Stimulated activated naive CD8-positive, alpha-beta T cell treated with anti-CD3 and anti-CD28 coated beads, Interleukin-15, Interleukin-2, amounts not matched to agents 100 ng/mL and 50 ng/mL, for 24 hours (primary cell): ENCODE data around the gene SPRR1B.
"Not testable (repeated sequence)": the region's sequence is repeated elsewhere in the genome, so short reads cannot be mapped to it uniquely, and the experiment has no call there.

Experiments
- H3K27ac Mint-ChIP-seq: one replicate; pipeline ENCODE4 v1.8.0; 2021; ENCODE audit warnings: mild to moderate bottlenecking, mixed read lengths
- H3K27me3 Mint-ChIP-seq: one replicate; pipeline ENCODE4 v1.8.0; 2021; ENCODE audit warnings: mixed read lengths
- H3K36me3 Mint-ChIP-seq: one replicate; pipeline ENCODE4 v1.8.0; 2021; ENCODE audit warnings: low read depth, mixed read lengths
- H3K4me1 Mint-ChIP-seq: one replicate; pipeline ENCODE4 v1.8.0; 2021; ENCODE audit warnings: low read depth, mixed read lengths
- H3K4me3 Mint-ChIP-seq: one replicate; pipeline ENCODE4 v1.8.0; 2021; ENCODE audit warnings: mild to moderate bottlenecking, mixed read lengths
- H3K9me3 Mint-ChIP-seq: one replicate; pipeline ENCODE4 v1.8.0; 2021; ENCODE audit warnings: mixed read lengths

SPRR1B gene

GRCh38 chr1:153030895-153031294, at the start of gene SPRR1B:
Gene SPRR1B (plus strand): TSS chr1:153031203. CDS start chr1:153032346, 1,143 bp downstream.
- Mint-ChIP-seq H3K4me3 (no peak within 1 kb of the TSS), H3K4me1 (no peaks in the 10 kb centered on the region), H3K36me3 (no peaks in the 10 kb centered on the region), H3K9me3 (no peaks in the 10 kb centered on the region), H3K27me3 (peaks cover 30% of the 10 kb centered on the region), H3K27ac (no peak within 1 kb of the TSS)

DNA sequence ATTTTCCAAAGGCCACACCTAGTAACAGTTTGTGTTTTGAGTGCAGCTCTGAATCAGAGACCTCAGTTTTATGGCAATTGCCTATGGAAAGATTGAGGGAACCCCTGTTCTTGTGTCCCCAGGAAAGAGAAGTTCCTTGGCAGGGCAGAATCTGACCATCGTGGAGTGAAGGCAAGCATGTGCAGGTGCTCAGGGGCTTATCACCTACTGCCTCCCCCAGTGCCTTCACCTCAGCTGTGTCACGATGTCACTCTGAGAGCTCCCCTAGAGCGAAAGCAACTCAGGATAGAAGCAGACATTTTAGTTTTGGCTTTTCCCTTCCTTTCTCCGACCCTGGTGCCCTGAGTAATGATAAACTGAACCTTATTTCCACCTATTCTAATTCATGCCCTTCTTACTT, 48.9 kb upstream of the SPRR1B start:
- Mint-ChIP-seq H3K9me3 (peaks cover 5% of the 10 kb centered on the region), H3K4me3 (no peak overlapping the region), H3K4me1 (no peaks in the 10 kb centered on the region), H3K36me3 (no peaks in the 10 kb centered on the region), H3K27me3 (peaks cover 39% of the 10 kb centered on the region), H3K27ac (no peak overlapping the region)

GRCh38 chr1:152983234-152983633, 47.8 kb upstream of the SPRR1B start:
- peaks cover 5% of the 10 kb centered on the region for H3K9me3 Mint-ChIP-seq
- H3K36me3 Mint-ChIP-seq, result no peaks in the 10 kb centered on the region
- no peak overlapping the region for H3K27ac Mint-ChIP-seq
- H3K4me1 Mint-ChIP-seq, result no peaks in the 10 kb centered on the region
- H3K27me3 Mint-ChIP-seq, result peaks cover 42% of the 10 kb centered on the region
- H3K4me3 Mint-ChIP-seq, result no peak overlapping the region

DNA sequence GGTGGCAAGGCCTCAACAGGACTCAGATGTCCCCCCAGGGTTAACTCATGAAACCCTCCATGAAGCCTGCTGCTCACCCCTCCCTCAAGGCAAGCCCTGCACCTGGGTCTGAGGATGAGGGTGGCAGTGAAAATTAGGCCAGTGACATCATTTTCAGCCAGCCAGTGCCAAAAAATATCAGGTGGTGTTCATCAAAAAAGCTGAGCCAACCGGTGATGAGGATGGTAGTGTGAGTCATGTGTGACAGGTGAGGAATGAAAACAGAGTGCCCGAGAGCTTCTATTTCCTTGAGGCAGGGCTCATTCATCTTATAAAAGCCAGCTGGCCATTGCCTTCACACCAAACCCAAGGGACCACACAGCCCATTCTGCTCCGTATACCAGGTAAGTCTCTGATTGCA, 47.3 kb upstream of the SPRR1B start, which contains the start of gene SPRR1A:
TSS of gene SPRR1A (plus strand) at position 339 of the 400 bp plus-strand sequence. CDS start 1,150 bp downstream, outside the sequence.
- H3K4me3 Mint-ChIP-seq, result no peak within 1 kb of the TSS
- peaks cover 5% of the 10 kb centered on the region for H3K9me3 Mint-ChIP-seq
- H3K36me3 Mint-ChIP-seq, result no peaks in the 10 kb centered on the region
- H3K4me1 Mint-ChIP-seq, result no peaks in the 10 kb centered on the region
- H3K27me3 Mint-ChIP-seq, result peaks cover 42% of the 10 kb centered on the region
- no peak within 1 kb of the TSS for H3K27ac Mint-ChIP-seq

- Mint-ChIP-seq H3K4me1 (no peaks in the 10 kb centered on the region), H3K4me3 (no peak overlapping the region), H3K9me3 (peaks cover 5% of the 10 kb centered on the region), H3K36me3 (no peaks in the 10 kb centered on the region), H3K27ac (no peak overlapping the region), H3K27me3 (peaks cover 37% of the 10 kb centered on the region)
These were observed 44.4 kb upstream of the SPRR1B start for GRCh38 chr1:152986578-152986977.

- Mint-ChIP-seq H3K4me3 (no peak overlapping the region), H3K27ac (no peak overlapping the region), H3K9me3 (no peaks in the 10 kb centered on the region), H3K4me1 (no peaks in the 10 kb centered on the region), H3K27me3 (peaks cover 30% of the 10 kb centered on the region), H3K36me3 (no peaks in the 10 kb centered on the region)
These were observed 37.8 kb upstream of the SPRR1B start for GRCh38 chr1:152993186-152993585.

GRCh38 chr1:152995842-152996241, 35.2 kb upstream of the SPRR1B start:
- H3K36me3 Mint-ChIP-seq, result no peaks in the 10 kb centered on the region
- no peak overlapping the region for H3K27ac Mint-ChIP-seq
- H3K4me3 Mint-ChIP-seq, result no peak overlapping the region
- H3K4me1 Mint-ChIP-seq, result no peaks in the 10 kb centered on the region
- H3K9me3 Mint-ChIP-seq, result no peaks in the 10 kb centered on the region
- H3K27me3 Mint-ChIP-seq, result peaks cover 35% of the 10 kb centered on the region

DNA sequence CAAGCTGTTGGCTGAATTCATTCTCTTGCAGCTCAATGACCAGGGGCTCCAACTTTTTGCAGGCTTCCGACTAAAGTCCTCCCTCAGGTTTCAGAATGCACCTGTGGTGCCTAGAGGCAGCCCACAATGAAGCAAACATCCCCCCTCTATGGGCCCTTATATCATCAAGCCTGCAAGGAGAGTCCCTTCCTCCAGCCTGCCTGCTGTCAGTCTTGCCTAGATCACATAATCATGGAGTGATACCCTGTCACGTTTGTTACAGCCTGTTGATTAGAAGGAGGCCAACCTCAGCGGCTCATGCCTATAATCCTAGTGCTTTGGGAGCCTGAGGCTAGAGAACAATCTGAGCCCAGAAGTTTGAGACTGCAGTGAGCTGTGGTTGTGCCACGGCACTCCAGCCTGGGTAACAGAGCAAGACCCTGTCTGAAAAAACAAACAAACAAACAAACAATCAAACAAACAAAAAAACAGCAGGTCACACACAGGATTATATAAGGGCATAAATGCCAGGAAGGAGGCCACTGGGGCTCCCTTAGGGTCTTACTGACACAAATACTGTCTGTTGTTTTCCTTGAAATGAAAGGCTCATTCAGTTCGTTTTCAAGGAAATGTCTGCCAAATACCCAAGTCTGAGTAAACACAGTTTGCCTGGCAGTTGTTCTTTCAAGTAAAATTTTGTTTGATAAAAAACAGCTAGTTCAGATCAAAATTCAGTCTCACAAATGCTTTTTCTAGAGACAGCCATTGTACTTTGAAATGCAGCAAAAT, 34.2 kb upstream of the SPRR1B start:
- Mint-ChIP-seq H3K36me3 (no peaks in the 10 kb centered on the region), H3K9me3 (no peaks in the 10 kb centered on the region), H3K4me1 (no peaks in the 10 kb centered on the region), H3K27me3 (peaks cover 37% of the 10 kb centered on the region), H3K4me3 (no peak overlapping the region), H3K27ac (no peak overlapping the region)

GRCh38 chr1:152997901-152998300, 33.1 kb upstream of the SPRR1B start:
- no peaks in the 10 kb centered on the region for H3K9me3 Mint-ChIP-seq
- H3K36me3 Mint-ChIP-seq, result no peaks in the 10 kb centered on the region
- H3K4me3 Mint-ChIP-seq, result no peak overlapping the region
- peaks cover 35% of the 10 kb centered on the region for H3K27me3 Mint-ChIP-seq
- H3K4me1 Mint-ChIP-seq, result no peaks in the 10 kb centered on the region
- no peak overlapping the region for H3K27ac Mint-ChIP-seq

- no peaks in the 10 kb centered on the region for H3K36me3 Mint-ChIP-seq
These were observed 32.5 kb upstream of the SPRR1B start for GRCh38 chr1:152998476-152998875.

DNA sequence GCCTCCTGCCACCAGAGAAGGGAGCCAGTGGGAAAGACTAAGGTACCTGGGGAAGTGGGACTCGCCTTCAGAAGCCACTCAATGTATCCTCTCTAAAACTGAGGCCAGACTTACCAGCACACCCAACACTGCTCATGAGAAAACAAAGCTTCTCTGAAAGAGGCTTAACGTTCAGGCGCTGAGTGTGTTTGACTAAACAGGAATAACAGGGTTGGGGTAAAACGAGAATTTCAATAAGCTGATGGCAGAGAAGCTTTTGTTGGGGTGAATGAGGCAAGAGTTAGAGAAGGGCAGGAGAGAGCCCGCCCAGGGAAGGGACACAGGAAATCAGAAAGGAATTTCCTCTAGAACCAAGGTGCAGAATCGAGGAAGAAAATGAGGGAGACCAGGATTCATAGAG, 31.2 kb upstream of the SPRR1B start:
- Mint-ChIP-seq H3K27me3 (peaks cover 33% of the 10 kb centered on the region), H3K4me1 (no peaks in the 10 kb centered on the region), H3K27ac (no peak overlapping the region), H3K36me3 (no peaks in the 10 kb centered on the region), H3K4me3 (no peak overlapping the region), H3K9me3 (no peaks in the 10 kb centered on the region)

More at GRCh38 chr1:152998476-152998875, 32.5 kb upstream of the SPRR1B start:
- Mint-ChIP-seq H3K4me3 (no peak overlapping the region), H3K4me1 (no peaks in the 10 kb centered on the region), H3K27me3 (peaks cover 33% of the 10 kb centered on the region), H3K9me3 (no peaks in the 10 kb centered on the region), H3K27ac (no peak overlapping the region)

DNA sequence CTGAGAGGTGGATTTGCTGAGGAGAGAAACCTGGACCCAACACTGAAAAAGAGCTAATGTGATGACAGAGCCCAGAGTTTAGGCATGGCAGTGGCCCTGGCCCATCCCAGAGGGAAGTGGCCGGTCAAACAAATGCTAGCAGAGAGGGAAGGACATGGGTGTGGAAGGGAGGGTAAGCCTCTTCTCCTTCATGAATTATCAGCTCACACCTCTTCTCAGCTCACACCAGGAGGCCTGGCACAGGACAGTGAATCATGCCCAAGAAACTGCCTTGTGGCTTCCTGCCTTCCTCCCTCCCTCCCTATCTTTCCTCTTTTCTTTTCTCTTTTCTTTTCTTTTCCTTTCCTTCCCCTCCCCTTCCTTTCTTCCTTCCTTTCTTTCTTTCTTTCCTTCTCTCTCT, 30.7 kb upstream of the SPRR1B start:
- H3K27ac Mint-ChIP-seq, result no peak overlapping the region

DNA sequence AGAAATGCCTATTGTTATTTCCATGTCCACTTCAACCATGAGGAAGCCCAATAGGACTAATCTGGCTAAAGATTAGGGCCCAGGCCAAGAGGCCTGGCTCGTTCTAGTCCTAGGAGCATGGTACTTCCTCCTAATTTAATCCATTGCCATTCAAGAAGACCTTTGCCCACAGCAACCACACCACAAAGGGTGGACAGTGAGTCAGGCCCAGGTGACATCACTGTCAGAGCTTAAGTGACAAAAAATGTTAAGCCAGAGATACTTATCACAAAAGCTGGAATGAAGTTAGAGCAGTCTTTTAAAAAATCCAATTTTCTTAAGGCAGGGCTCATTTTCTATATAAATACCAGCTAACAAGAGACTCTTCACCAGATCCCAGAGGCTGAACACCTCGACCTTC, 29.6 kb upstream of the SPRR1B start, which contains the start of gene SPRR3:
TSS of gene SPRR3 (plus strand) at position 368 of the 400 bp plus-strand sequence. CDS start 1,272 bp downstream, outside the sequence.
- no peaks in the 10 kb centered on the region for H3K36me3 Mint-ChIP-seq
- H3K27me3 Mint-ChIP-seq, result peaks cover 20% of the 10 kb centered on the region
- H3K9me3 Mint-ChIP-seq, result no peaks in the 10 kb centered on the region
- H3K27ac Mint-ChIP-seq, result no peak within 1 kb of the TSS
- no peaks in the 10 kb centered on the region for H3K4me1 Mint-ChIP-seq
- no peak within 1 kb of the TSS for H3K4me3 Mint-ChIP-seq

More for the DNA sequence above, 30.7 kb upstream of the SPRR1B start:
- Mint-ChIP-seq H3K9me3 (no peaks in the 10 kb centered on the region), H3K4me3 (no peak overlapping the region), H3K27me3 (peaks cover 30% of the 10 kb centered on the region), H3K36me3 (no peaks in the 10 kb centered on the region), H3K4me1 (no peaks in the 10 kb centered on the region)

- H3K9me3 Mint-ChIP-seq, H3K36me3 Mint-ChIP-seq, H3K4me3 Mint-ChIP-seq, H3K27ac Mint-ChIP-seq, H3K4me1 Mint-ChIP-seq: not testable (repeated sequence)
- peaks cover 18% of the 10 kb centered on the region for H3K27me3 Mint-ChIP-seq
These were observed 19.7 kb upstream of the SPRR1B start for GRCh38 chr1:153011235-153011758.

- H3K36me3 Mint-ChIP-seq, H3K9me3 Mint-ChIP-seq, H3K4me1 Mint-ChIP-seq, H3K4me3 Mint-ChIP-seq, H3K27ac Mint-ChIP-seq: not testable (repeated sequence)
- H3K27me3 Mint-ChIP-seq, result peaks cover 42% of the 10 kb centered on the region
These were observed 9.2 kb upstream of the SPRR1B start for GRCh38 chr1:153021829-153022228.
